PC-9 (cell line): ENCODE measurements around the gene SWI5. TPM values are rescaled to one million over a fixed set of nuclear protein-coding genes. Genes with fewer than 3 reads are reported as not detected.

ENCODE experiments used
- BruUV-seq: library from RNA; stranded (reverse); fragments of 400-500 nt; replicated peaks from 2 replicates; lab custom pipeline; 2021; lab: Mats Ljungman, UMichigan
- CTCF ChIA-PET: fragments of 300-600 bp; sonication (Branson Sonifier 250); formaldehyde crosslinking; loops from one replicate; lab custom pipeline; 2022; ENCODE audit warnings: antibody characterized with exemption; lab: Charles Lee
- POLR2A ChIA-PET: fragments of 300-600 bp; sonication (Branson Sonifier 250); formaldehyde crosslinking; loops from one replicate; lab custom pipeline; 2022; ENCODE audit warnings: antibody characterized with exemption; ENCODE audit not compliant: unreplicated experiment; lab: Charles Lee
- DNase-seq, 2 experiments: peaks; one replicate each; pipeline versions ENCODE4 v3.0.0 to v3.0.0-alpha.2; 2015 to 2022; ENCODE audit warnings: mixed read lengths in 1 of 2
- H2AFZ ChIP-seq: fragments of 200-600 bp; sonication (generic); 2 replicates; pipeline ENCODE4 v1.8.1; 2017; ENCODE audit warnings: antibody characterized with exemption
- H3F3A ChIP-seq: fragments of 200-600 bp; sonication (generic); 2 replicates; pipeline ENCODE4 v1.8.1; 2017; ENCODE audit warnings: antibody characterized with exemption, mild to moderate bottlenecking, low read depth; ENCODE audit not compliant: insufficient read depth
- H3K27ac ChIP-seq: fragments of 200-600 bp; sonication (generic); 2 replicates; pipeline ENCODE4 v1.6.1; 2016; ENCODE audit warnings: mixed run types
- H3K27me3 ChIP-seq: fragments of 200-600 bp; sonication (generic); 2 replicates; pipeline ENCODE4 v1.6.1; 2016; ENCODE audit warnings: low read depth, mixed run types; ENCODE audit not compliant: insufficient read depth
- H3K36me3 ChIP-seq: fragments of 200-600 bp; sonication (generic); 2 replicates; pipeline ENCODE4 v1.6.1; 2016; ENCODE audit warnings: low read depth, mixed run types
- H3K4me1 ChIP-seq: fragments of 200-600 bp; sonication (generic); replicated peaks from 2 replicates; pipeline ENCODE4 v1.6.1; 2016; ENCODE audit warnings: mixed run types; ENCODE audit not compliant: insufficient read depth
- H3K4me2 ChIP-seq: fragments of 200-600 bp; sonication (generic); 2 replicates; pipeline ENCODE4 v1.6.1; 2017; ENCODE audit warnings: mixed run types
- H3K4me3 ChIP-seq: fragments of 200-600 bp; sonication (generic); 2 replicates; pipeline ENCODE4 v1.6.1; 2016; ENCODE audit warnings: mixed run types
- H3K79me2 ChIP-seq: fragments of 200-600 bp; sonication (generic); 2 replicates; pipeline ENCODE4 v1.6.1; 2017; ENCODE audit warnings: low read depth, mixed run types
- H3K9me2 ChIP-seq: fragments of 200-600 bp; sonication (generic); 2 replicates; pipeline ENCODE4 v1.8.1; 2017; ENCODE audit warnings: mild to moderate bottlenecking; ENCODE audit not compliant: insufficient read depth
- H3K9me3 ChIP-seq: fragments of 200-600 bp; sonication (generic); 2 replicates; pipeline ENCODE4 v1.8.1; 2016; ENCODE audit warnings: low read depth; ENCODE audit not compliant: insufficient read depth
- H4K20me1 ChIP-seq: fragments of 200-600 bp; sonication (generic); 2 replicates; pipeline ENCODE4 v1.8.1; 2017; ENCODE audit not compliant: insufficient read depth
- EZH2 ChIP-seq: fragments of 200-600 bp; sonication (generic); IDR thresholded peaks from 2 replicates; pipeline ENCODE4 v1.8.0; 2017; ENCODE audit warnings: antibody characterized with exemption, low read depth
- intact Hi-C: fragments of 100-400 bp; cut with micrococcal nuclease; formaldehyde crosslinking; loops from one replicate; pipeline ENCODE4 v1.10.0; 2022; ENCODE audit not compliant: unreplicated experiment
- total RNA-seq: library from RNA; stranded (reverse); gene quantifications from 2 replicates; pipeline ENCODE4 v1.2.3, GENCODE V29; 2021
- TF ChIP-seq, protein P1 (sequence below): fragments of 200-600 bp; sonication (generic); conservative IDR thresholded peaks from 2 replicates; pipeline ENCODE4 v1.6.1; 2017; ENCODE audit warnings: mixed run types, antibody characterized with exemption, mild to moderate bottlenecking, moderate library complexity

Gene SWI5
- total RNA-seq, 1 experiment from 2014 or later = 86.0 TPM

DNA sequence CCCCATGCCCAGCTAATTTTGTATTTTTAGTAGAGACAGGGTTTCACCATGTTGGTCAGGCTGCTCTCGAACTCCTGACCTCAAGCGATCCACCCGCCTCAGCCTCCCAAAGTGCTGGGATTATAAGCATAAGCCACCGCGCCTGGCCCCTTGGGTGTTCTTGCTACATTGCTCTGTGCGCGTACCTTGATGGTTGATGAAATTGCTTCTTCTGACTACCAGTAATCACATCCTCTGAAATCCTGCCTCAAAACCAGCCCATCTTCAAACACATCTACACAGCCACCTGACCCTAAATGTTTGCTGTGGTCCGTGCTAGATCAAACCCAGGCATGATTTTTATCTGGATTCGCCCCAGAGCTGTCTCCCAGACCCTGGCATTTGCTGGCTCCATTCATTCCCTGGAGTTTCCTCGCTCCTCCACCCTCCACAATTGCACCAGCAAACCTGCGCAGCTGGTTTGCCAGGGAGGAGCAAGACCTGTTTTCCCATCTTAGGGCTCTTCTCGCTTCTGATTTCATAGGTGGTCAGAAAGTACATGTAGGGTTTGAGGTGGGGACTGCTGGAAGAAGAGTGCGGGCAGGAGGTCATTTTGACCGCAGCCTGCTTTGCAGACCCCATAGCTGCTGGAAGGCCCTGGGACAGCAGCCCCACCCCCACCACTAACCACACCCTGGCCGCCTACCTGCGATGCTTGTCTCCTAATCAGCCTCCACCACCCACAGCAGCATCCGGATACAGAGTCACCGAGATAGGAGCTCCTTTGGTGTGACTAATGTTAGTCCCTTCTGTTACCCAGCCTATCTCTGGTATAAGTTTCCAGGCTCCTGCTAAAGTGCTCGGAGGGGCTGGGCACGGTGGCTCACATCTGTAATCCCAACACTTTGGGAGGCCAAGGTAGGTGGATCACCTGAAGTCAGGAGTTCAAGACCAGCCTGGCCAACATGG lies 22.7 kb downstream of the SWI5 start:
- Histone ChIP-seq H3K27ac (peak overlapping the region; percentile 97), H3K4me2 (peak overlapping the region; percentile 68), H3F3A (peaks cover 47% of the 10 kb centered on the region), H4K20me1 (no peaks in the 10 kb centered on the region), H3K4me1 (peaks cover 61% of the 10 kb centered on the region), H2AFZ (no peak overlapping the region), H3K4me3 (peak overlapping the region; percentile 25; the same call in 1 of the 2 replicates), H3K36me3 (no peaks in the 10 kb centered on the region), H3K9me3 (no peaks in the 10 kb centered on the region), H3K27me3 (no peaks in the 10 kb centered on the region), H3K9me2 (no peaks in the 10 kb centered on the region), H3K79me2 (peaks cover 6% of the 10 kb centered on the region)
- intact Hi-C loops = loop anchor here (1.0 to 5.0 kb wide), 4 partner anchors 23 to 338 kb away; partner anchors contain the start of genes COQ4, SLC27A4 and TRUB2
- BruUV-seq = TSS peak; percentile 17
- peak; percentile 80 to 87 for DNase-seq
- CTCF ChIA-PET = interaction anchor here (2.4 kb wide), 1 partner anchor 43 kb away, joined by 10 read pairs; no protein-coding TSS in a partner anchor
- POLR2A ChIA-PET = interaction anchor here (0.6 to 0.9 kb wide), 3 partner anchors 17 to 170 kb away, joined by 5 to 12 read pairs (median 9); no protein-coding TSS in a partner anchor
- no peak for TF ChIP-seq EZH2
- TF ChIP-seq, protein P1, sequence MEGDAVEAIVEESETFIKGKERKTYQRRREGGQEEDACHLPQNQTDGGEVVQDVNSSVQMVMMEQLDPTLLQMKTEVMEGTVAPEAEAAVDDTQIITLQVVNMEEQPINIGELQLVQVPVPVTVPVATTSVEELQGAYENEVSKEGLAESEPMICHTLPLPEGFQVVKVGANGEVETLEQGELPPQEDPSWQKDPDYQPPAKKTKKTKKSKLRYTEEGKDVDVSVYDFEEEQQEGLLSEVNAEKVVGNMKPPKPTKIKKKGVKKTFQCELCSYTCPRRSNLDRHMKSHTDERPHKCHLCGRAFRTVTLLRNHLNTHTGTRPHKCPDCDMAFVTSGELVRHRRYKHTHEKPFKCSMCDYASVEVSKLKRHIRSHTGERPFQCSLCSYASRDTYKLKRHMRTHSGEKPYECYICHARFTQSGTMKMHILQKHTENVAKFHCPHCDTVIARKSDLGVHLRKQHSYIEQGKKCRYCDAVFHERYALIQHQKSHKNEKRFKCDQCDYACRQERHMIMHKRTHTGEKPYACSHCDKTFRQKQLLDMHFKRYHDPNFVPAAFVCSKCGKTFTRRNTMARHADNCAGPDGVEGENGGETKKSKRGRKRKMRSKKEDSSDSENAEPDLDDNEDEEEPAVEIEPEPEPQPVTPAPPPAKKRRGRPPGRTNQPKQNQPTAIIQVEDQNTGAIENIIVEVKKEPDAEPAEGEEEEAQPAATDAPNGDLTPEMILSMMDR = no peak

DNA sequence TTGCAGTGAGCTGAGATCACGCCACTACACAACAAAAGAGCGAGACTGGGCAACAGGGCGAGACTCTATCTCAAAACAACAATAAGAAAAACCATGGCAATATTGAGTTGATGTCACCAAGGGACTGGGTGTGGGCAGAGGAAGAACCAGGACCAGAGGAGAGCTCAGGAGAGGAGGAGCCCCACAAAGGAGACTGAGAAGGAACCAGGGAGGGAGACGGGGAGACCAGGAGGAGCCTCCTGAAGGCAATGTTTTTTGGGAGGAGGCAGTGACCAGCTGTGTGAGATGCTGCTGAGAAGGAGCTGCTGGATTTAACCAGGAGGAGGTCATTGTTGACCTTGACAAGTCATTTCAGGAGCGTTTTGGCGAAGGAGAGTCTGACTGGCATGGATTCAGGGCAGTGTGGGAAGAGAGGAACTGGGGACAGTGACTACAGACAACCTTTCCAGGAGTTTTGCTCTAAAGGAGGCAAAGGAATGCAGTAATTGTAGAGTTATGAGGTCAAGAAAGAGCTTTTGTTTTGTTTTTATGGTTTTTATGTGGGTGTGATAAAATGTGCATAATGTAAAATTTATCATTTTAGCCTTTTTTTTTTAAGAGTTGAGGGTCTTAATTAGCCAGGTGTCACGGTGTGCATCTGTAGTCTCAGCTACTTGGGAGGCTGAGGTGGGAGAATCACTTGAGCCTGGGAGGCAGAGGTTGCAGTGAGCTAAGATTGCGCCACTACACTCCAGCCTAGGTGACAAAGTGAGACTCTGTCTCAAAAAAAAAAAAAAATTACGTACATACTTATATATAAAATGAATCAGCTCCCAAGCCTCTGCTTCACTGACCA lies 28.3 kb downstream of the SWI5 start:
- Histone ChIP-seq H3K4me2 (peak overlapping the region; percentile 24), H2AFZ (no peak overlapping the region), H3K4me1 (peaks cover 66% of the 10 kb centered on the region), H3K9me3 (no peaks in the 10 kb centered on the region), H3K27me3 (no peaks in the 10 kb centered on the region), H3K9me2 (no peaks in the 10 kb centered on the region), H3K36me3 (peaks cover 7% of the 10 kb centered on the region), H3K79me2 (no peaks in the 10 kb centered on the region), H4K20me1 (no peaks in the 10 kb centered on the region), H3K27ac (peak overlapping the region; percentile 97), H3K4me3 (no peak overlapping the region), H3F3A (peaks cover 64% of the 10 kb centered on the region)
- POLR2A ChIA-PET = interaction anchor here (0.5 to 0.7 kb wide), 11 partner anchors 13 to 422 kb away, joined by 3 to 11 read pairs (median 5); partner anchors contain the start of genes BBLN, SLC27A4, SPTAN1 and SWI5
- TF ChIP-seq, protein P1 = no peak
- CTCF ChIA-PET = interaction anchor here (0.5 to 1.3 kb wide), 4 partner anchors 27 to 768 kb away, joined by 3 to 6 read pairs (median 4); no protein-coding TSS in a partner anchor
- no TSS peak for BruUV-seq
- intact Hi-C loops = no loop called here
- peak; percentile 6 to 56 for DNase-seq

DNA sequence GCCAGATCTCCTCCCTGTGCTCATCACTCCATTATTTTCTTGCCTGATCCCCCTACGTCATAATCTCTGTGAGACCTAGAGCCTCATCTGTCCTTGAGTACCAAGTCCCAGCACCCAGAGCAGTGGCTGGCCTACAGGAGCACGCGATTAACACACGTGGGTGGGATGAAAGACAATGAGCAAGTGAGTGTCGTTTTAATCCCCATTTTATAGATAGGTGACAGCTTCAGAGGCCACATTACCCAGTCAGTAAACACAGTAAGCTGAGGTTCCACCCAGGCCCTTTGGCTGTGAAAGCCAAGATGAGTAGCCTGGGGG lies 28.9 kb downstream of the SWI5 start:
- Histone ChIP-seq H3K27ac (peak overlapping the region; percentile 97), H3K79me2 (no peaks in the 10 kb centered on the region), H4K20me1 (no peaks in the 10 kb centered on the region), H3K9me3 (no peaks in the 10 kb centered on the region), H3K27me3 (no peaks in the 10 kb centered on the region), H3K4me2 (peak overlapping the region; percentile 24; the same call in 1 of the 2 replicates), H3K4me3 (no peak overlapping the region), H3K9me2 (no peaks in the 10 kb centered on the region), H3K4me1 (peaks cover 61% of the 10 kb centered on the region), H2AFZ (no peak overlapping the region), H3F3A (peaks cover 67% of the 10 kb centered on the region), H3K36me3 (peaks cover 11% of the 10 kb centered on the region)
- DNase-seq = peak in 1 of 2 experiments; percentile 22
- intact Hi-C loops = no loop called here
- TF ChIP-seq EZH2 = no peak
- TF ChIP-seq, protein P1 = no peak
- ChIA-PET POLR2A (interaction anchor here (0.6 to 0.7 kb wide), 7 partner anchors 13 to 421 kb away, joined by 3 to 9 read pairs (median 5); partner anchors contain the start of gene SLC27A4), CTCF (interaction anchor here (0.5 to 1.3 kb wide), 2 partner anchors 57 to 767 kb away, joined by 4 to 6 read pairs; no protein-coding TSS in a partner anchor)
- no TSS peak for BruUV-seq
